ENCODE measurements around the gene CYSLTR2.

Gene CYSLTR2

DNA sequence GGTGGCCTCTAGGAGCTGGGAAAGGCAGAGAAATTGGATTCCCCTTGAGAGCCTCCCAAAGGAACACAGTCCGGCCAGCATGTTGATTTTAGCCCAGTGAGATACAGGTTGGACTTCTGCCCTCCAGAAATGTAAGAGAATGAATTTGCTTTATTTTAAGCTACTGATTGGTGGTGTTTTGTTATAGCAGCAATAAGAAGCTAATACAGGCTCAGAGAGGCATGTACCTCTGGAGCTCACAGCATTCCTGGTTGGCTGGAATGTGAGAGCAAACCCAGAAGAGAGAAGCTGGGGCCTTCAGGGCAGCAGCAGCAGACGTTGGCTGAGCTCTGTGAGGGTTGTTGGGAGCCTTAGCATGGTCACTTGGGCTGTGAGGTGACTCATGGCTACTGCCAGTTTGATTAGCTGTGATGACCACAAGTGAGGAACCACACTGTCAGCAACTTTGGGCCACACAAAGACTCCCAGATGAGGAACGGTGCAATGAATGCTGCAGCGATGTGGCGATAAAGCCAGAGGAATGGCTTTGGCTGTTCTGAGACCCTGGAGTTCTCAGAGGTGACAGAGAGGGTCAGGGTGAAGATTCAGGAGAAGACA is 80.1 kb downstream of the CYSLTR2 start:
- TF ChIP-seq POLR2A (IDR thresholded peaks at IDR 0.05; ENCODE audit: extremely low read depth, insufficient read length) (no peak), CTCF (IDR thresholded peaks at IDR 0.05; ENCODE audit: low read depth, low read length) (no peak), MYC (IDR thresholded peaks at IDR 0.05; ENCODE audit: low read depth, low read length) (no peak), MAX (IDR thresholded peaks at IDR 0.05; ENCODE audit: low read depth, low read length) (no peak)
- peak; percentile 28 for DNase-seq (ENCODE audit: low read depth)
- H3K4me3 ChIP-seq (ENCODE audit: low read depth, low read length) = no peak overlapping the region

DNA sequence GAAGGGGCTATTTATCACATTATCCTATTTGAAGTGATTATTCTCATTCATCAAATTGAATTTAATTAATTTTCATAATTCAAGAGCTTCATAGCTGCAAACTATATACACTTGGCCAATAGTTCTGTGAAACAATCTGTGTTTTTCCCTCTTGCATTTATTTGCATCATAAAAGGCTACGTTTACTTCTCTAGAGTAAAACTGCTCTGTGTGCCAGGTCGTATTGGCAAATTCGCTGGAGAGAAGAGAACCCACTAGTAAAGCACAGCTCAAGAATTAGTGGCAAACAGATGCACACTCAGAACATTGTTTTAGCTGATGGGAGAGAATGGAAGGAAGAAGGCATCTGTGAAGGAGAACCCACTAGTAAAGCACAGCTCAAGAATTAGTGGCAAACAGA is 81.8 kb downstream of the CYSLTR2 start:
- no peak for DNase-seq (ENCODE audit: low read depth)
- no peak overlapping the region for H3K4me3 ChIP-seq (ENCODE audit: low read depth, low read length)
- TF ChIP-seq MAX (IDR thresholded peaks at IDR 0.05; ENCODE audit: low read depth, low read length) (no peak), MYC (IDR thresholded peaks at IDR 0.05; ENCODE audit: low read depth, low read length) (no peak), CTCF (IDR thresholded peaks at IDR 0.05; ENCODE audit: low read depth, low read length) (no peak), POLR2A (IDR thresholded peaks at IDR 0.05; ENCODE audit: extremely low read depth, insufficient read length) (no peak)

DNA sequence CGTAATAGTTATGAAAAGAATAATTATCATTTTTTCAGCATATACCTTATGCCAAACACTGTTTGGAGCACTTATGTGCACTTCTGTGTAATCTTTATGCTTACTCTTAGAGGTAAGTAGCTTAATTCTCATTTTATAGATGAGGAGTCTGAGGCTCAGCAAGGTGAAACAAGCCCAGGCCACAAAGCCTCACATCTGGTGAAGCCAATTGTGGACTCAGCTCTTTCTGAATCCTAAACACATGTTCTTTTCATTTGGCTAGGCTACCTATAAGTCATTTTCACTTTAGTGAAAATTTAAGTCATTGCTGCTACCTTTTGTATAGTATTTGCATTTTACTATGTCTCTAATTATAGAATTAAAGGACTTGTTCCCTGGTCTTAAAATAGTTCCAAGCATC is 84.0 kb downstream of the CYSLTR2 start:
- DNase-seq (ENCODE audit: low read depth) = no peak
- TF ChIP-seq MYC (IDR thresholded peaks at IDR 0.05; ENCODE audit: low read depth, low read length) = no peak
- no peak for TF ChIP-seq POLR2A (IDR thresholded peaks at IDR 0.05; ENCODE audit: extremely low read depth, insufficient read length)
- no peak for TF ChIP-seq CTCF (IDR thresholded peaks at IDR 0.05; ENCODE audit: low read depth, low read length)
- no peak for TF ChIP-seq MAX (IDR thresholded peaks at IDR 0.05; ENCODE audit: low read depth, low read length)
- no peak overlapping the region for H3K4me3 ChIP-seq (ENCODE audit: low read depth, low read length)

DNA sequence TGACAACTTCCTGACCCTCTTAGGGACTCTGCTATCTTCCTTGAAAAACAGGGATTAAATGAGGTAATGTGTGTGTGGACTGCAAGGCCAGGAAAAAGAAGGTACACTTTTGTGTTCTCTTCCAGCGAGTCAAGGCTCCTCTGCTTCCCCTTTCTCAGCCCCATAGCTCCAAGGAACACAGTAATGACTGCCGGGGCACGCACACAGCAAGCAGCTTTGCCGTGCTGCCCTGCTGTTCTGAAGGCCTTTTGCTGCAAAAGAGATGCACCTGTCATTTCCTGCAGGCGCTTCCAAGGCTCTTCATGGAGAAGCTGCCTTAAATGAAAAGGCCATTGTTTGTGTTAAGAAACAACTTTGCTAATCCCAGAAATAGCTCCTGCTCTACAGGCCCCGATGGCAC is 84.6 kb downstream of the CYSLTR2 start:
- TF ChIP-seq POLR2A (IDR thresholded peaks at IDR 0.05; ENCODE audit: extremely low read depth, insufficient read length) = no peak
- no peak for TF ChIP-seq MYC (IDR thresholded peaks at IDR 0.05; ENCODE audit: low read depth, low read length)
- no peak for DNase-seq (ENCODE audit: low read depth)
- H3K4me3 ChIP-seq (ENCODE audit: low read depth, low read length) = no peak overlapping the region

DNA sequence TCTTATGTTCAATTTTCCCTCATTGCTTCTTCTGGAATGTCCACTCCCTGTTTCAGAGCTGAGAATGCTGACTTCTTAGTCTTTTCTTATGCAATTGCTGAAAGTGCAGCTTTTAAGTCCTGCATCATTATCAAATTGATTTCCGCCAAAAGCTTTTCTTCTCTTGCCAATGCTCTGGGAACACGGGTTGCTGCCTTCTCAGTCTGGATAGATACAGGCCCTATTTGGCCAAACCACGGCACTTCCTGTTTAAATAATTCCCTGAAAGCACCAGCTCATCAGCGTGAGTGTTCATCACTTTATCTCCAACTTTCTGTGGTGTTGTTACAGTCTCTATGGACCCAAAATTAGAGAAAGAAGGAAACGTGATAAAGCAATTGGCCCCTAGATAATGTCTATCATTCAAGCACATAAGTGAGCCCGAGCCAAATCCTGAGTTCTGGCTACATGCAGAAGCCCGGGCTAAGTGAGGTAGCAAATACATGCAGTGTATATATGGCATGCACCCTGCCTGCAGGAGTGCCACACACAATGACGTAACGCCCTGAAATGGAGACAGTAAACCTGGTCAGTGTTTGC is 85.7 kb downstream of the CYSLTR2 start:
- DNase-seq (ENCODE audit: low read depth) = no peak
- TF ChIP-seq MAX (IDR thresholded peaks at IDR 0.05; ENCODE audit: low read depth, low read length) (no peak), MYC (IDR thresholded peaks at IDR 0.05; ENCODE audit: low read depth, low read length) (no peak), CTCF (IDR thresholded peaks at IDR 0.05; ENCODE audit: low read depth, low read length) (no peak), POLR2A (IDR thresholded peaks at IDR 0.05; ENCODE audit: extremely low read depth, insufficient read length) (no peak)

DNA sequence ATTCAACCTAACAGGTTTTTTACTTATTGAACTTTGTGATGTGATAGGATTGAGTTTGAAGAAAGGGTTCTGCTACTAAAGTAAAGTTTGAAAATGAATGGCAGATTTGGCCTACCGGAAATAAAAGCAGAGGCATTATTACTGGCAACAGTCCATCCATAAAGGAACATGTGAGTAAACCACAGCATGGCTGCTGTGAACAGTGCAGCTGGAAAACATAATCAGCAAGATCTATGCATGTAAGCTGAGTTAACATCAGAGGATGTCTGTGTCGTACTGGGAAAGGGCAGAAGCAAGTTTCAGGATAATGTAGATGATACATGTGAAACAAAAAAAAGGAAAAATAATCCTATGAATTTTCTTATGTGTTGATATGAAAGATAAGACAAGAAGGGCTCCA is 87.6 kb downstream of the CYSLTR2 start:
- no peak for TF ChIP-seq CTCF (IDR thresholded peaks at IDR 0.05; ENCODE audit: low read depth, low read length)
- TF ChIP-seq MYC (IDR thresholded peaks at IDR 0.05; ENCODE audit: low read depth, low read length) = no peak
- TF ChIP-seq MAX (IDR thresholded peaks at IDR 0.05; ENCODE audit: low read depth, low read length) = no peak
- TF ChIP-seq POLR2A (IDR thresholded peaks at IDR 0.05; ENCODE audit: extremely low read depth, insufficient read length) = no peak
- DNase-seq (ENCODE audit: low read depth) = no peak
- no peak overlapping the region for H3K4me3 ChIP-seq (ENCODE audit: low read depth, low read length)

More for the DNA sequence above, 85.7 kb downstream of the CYSLTR2 start:
- H3K4me3 ChIP-seq (ENCODE audit: low read depth, low read length) = no peak overlapping the region

All from NB4 (cell line).